ENCODE measurements around the gene HNF1A.

GRCh38 chr12:121038861-121039668 lies 60.7 kb downstream of the HNF1A start, which contains the start of gene OASL:
- TF ChIP-seq CTCF (IDR thresholded peaks at IDR 0.05) (no peak), POLR2A (IDR thresholded peaks at IDR 0.05) (no peak), POLR2AphosphoS5 (IDR thresholded peaks at IDR 0.05) (peak in 1 of 3 donors; percentile 13)
